Gastroesophageal sphincter (tissue), 4 donors: ENCODE measurements around the gene UBE2M. TPM values are rescaled to one million over a fixed set of nuclear protein-coding genes. Genes with fewer than 3 reads are reported as not detected.
"Not testable (repeated sequence)": the region's sequence is repeated elsewhere in the genome, so short reads cannot be mapped to it uniquely, and the experiment has no call there.

Experiments used
- ATAC-seq: fragments of 150-250 bp; one replicate; pipeline ENCODE4 v1.9.1; 2016; ENCODE audit warnings: mild to moderate bottlenecking, moderate library complexity
- H3K27ac ChIP-seq, 4 donors: fragments of 200-600 bp; sonication (generic) in 3 of 4; 1 replicate in 3 of 4; 2 replicates in 1 of 4; pipeline ENCODE4 v1.5.1; 2016 to 2019
- H3K27me3 ChIP-seq: fragments of 200-600 bp; sonication (generic); one replicate; pipeline ENCODE4 v1.5.1; 2019
- H3K36me3 ChIP-seq, 2 donors: fragments of 200-600 bp; sonication (generic); one replicate each; pipeline ENCODE4 v1.5.1; 2019; ENCODE audit warnings: control low read depth in 1 of 2
- H3K4me1 ChIP-seq, 3 donors: fragments of 200-600 bp; sonication (generic); 1 replicate in 2 of 3; 2 replicates in 1 of 3; pipeline ENCODE4 v1.5.1; 2016 to 2019; ENCODE audit warnings: control low read depth in 2 of 3
- H3K4me3 ChIP-seq, 2 donors: fragments of 200-600 bp; sonication (generic); one replicate each; pipeline ENCODE4 v1.5.1; 2019; ENCODE audit warnings: mild to moderate bottlenecking in 1 of 2, moderate library complexity in 1 of 2
- H3K9me3 ChIP-seq, 3 donors: fragments of 200-600 bp; sonication (generic); one replicate each; pipeline ENCODE4 v1.5.1; 2017 to 2019; ENCODE audit warnings: control low read depth in 2 of 3
- CTCF ChIP-seq, 4 experiments: fragments of 200-600 bp in 2 of 4; fragments of 450-650 bp in 2 of 4; sonication (generic) in 1 of 4; IDR thresholded peaks; one replicate each; pipeline ENCODE4 v1.5.1; 2017 to 2019; ENCODE audit warnings: antibody characterized with exemption in 4 of 4, mild to moderate bottlenecking in 2 of 4, moderate library complexity in 2 of 4
- EP300 ChIP-seq: sonication (generic); formaldehyde crosslinking; IDR thresholded peaks from one replicate; pipeline ENCODE4 v1.6.1; 2017; ENCODE audit warnings: antibody characterized with exemption, mild to moderate bottlenecking
- POLR2A ChIP-seq, 2 donors: fragments of 450-650 bp; IDR thresholded peaks; one replicate each; pipeline ENCODE4 v1.6.1; 2017; ENCODE audit warnings: antibody characterized with exemption in 2 of 2, mild to moderate bottlenecking in 2 of 2, moderate library complexity in 1 of 2
- POLR2AphosphoS5 ChIP-seq: sonication (generic); formaldehyde crosslinking; IDR thresholded peaks from one replicate; pipeline ENCODE4 v1.6.1; 2017; ENCODE audit warnings: antibody characterized with exemption
- WGBS, 2 donors: methylation state at CpG; one replicate each; pipeline ENCODE4 v1.1.5; 2018; ENCODE audit warnings: low coverage in 1 of 2; 5-methylcytosine and 5-hydroxymethylcytosine counted together
- small RNA-seq, 4 donors: library from RNA; depleted of rRNA; stranded (forward); fragments of <200 nt; gene quantifications; one replicate each; pipeline ENCODE3, GENCODE V24; 2016
- total RNA-seq, 4 donors: library from RNA; depleted of rRNA; stranded (reverse); fragments of >200 nt; gene quantifications; one replicate each; pipeline ENCODE4 v1.1.0, GENCODE V29; 2016

The UBE2M gene
- total RNA-seq, 4 donors from 2014 or later, result 28.1 to 43.6 (median 37.8) TPM

GRCh38 chr19:58511353-58512208, 46.8 kb downstream of the UBE2M start, which contains the start of gene SLC27A5:
TSS of gene SLC27A5 (minus strand) at chr19:58511992. CDS start at chr19:58511955, 37 bp downstream.
- Histone ChIP-seq H3K27me3 (no peaks in the 10 kb centered on the region), H3K27ac (no peak within 1 kb of the TSS), H3K4me3 (no peak within 1 kb of the TSS), H3K9me3 (no peaks in the 10 kb centered on the region), H3K36me3 (peaks cover 0 to 15% of the 10 kb centered on the region in 2 donors), H3K4me1 (peaks cover 0 to 37% (median 11%) of the 10 kb centered on the region in 3 donors)
- 60 to 67% methylated on average over 1 of the region's 25 CpGs for WGBS, 2 donors
- ATAC-seq, result no peak
- TF ChIP-seq EP300, result no peak
- no peak for TF ChIP-seq CTCF (IDR thresholded peaks at IDR 0.05)
- TF ChIP-seq POLR2A (IDR thresholded peaks at IDR 0.05), result no peak
- no peak for TF ChIP-seq POLR2AphosphoS5

- no peak for ATAC-seq
- no peaks in the 10 kb centered on the region for H3K27me3 ChIP-seq
- no peak for TF ChIP-seq EP300
- no peak for TF ChIP-seq CTCF (IDR thresholded peaks at IDR 0.05)
- no peak for TF ChIP-seq POLR2A (IDR thresholded peaks at IDR 0.05)
- TF ChIP-seq POLR2AphosphoS5, result no peak
- no peaks in the 10 kb centered on the region for H3K9me3 ChIP-seq
- WGBS, 2 donors, result 75 to 78% methylated on average over 5 to 8 of the region's 8 CpGs
- H3K4me1 ChIP-seq, result peaks cover 0 to 24% (median 11%) of the 10 kb centered on the region in 3 donors
- H3K27ac ChIP-seq, result no peak overlapping the region
- no peak overlapping the region for H3K4me3 ChIP-seq
- H3K36me3 ChIP-seq, result peaks cover 0 to 2% of the 10 kb centered on the region in 2 donors
Measured at GRCh38 chr19:58510084-58510862, 48.1 kb downstream of the UBE2M start.

GRCh38 chr19:58509731-58510083, 48.7 kb downstream of the UBE2M start:
- Histone ChIP-seq H3K27ac (no peak overlapping the region), H3K36me3 (no peaks in the 10 kb centered on the region), H3K27me3 (no peaks in the 10 kb centered on the region), H3K4me3 (no peak overlapping the region), H3K4me1 (peaks cover 0 to 18% (median 11%) of the 10 kb centered on the region in 3 donors), H3K9me3 (no peaks in the 10 kb centered on the region)
- ATAC-seq, result no peak
- WGBS, 2 donors, result 57 to 84% methylated on average over 2 to 5 of the region's 11 CpGs
- TF ChIP-seq POLR2A (IDR thresholded peaks at IDR 0.05) (no peak), EP300 (no peak), CTCF (IDR thresholded peaks at IDR 0.05) (no peak), POLR2AphosphoS5 (no peak)

GRCh38 chr19:58507602-58508223, 50.7 kb downstream of the UBE2M start:
- H3K4me1 ChIP-seq, H3K4me3 ChIP-seq, H3K27ac ChIP-seq, H3K36me3 ChIP-seq, ATAC-seq, H3K27me3 ChIP-seq, H3K9me3 ChIP-seq: not testable (repeated sequence)
- 79 to 80% methylated on average over 4 to 7 of the region's 8 CpGs for WGBS, 2 donors

Small RNA genes within 50 kb of the gene (small RNA-seq; reads per million reads assigned to genes)
- 0 to 1.1 (median 0) reads per million in 4 donors for gene MIR6807
- 0 reads per million in 4 donors for gene RN7SL525P

Other genes with a start within 250 kb of the UBE2M start
- gene ZSCAN22, start 231.6 kb downstream of the UBE2M start, total RNA-seq, result 1 to 10 TPM; 2.4 to 4.8 (median 2.9) TPM
- 10 to 100 TPM in 1 of 4 donors, 1 to 10 TPM in 3; 2.3 to 20.7 (median 7.5) TPM for gene A1BG, start 205.1 kb downstream of the UBE2M start, total RNA-seq
- 1 to 10 TPM in 3 of 4 donors, under 1 TPM in 1; 0.77 to 2.2 (median 1.6) TPM for gene ZNF497, start 195.9 kb downstream of the UBE2M start, total RNA-seq
- 1 to 10 TPM in 3 of 4 donors, under 1 TPM in 1; 0.99 to 3.7 (median 2.4) TPM for gene ZNF837, start 177.6 kb downstream of the UBE2M start, total RNA-seq
- 1,000 to 10,000 TPM in 3 of 4 donors, 100 to 1,000 TPM in 1; 841 to 2,040 (median 1,635) TPM for gene RPS5, start 171.3 kb downstream of the UBE2M start, total RNA-seq
- 1 to 10 TPM in 1 of 4 donors, not detected in 3; 1.5 TPM for gene RNF225, start 163.0 kb downstream of the UBE2M start, total RNA-seq
- gene ZNF584, start 150.0 kb downstream of the UBE2M start, total RNA-seq, result 10 to 100 TPM; 10.9 to 17.6 (median 12.6) TPM
- gene ZNF132, start 118.5 kb downstream of the UBE2M start, total RNA-seq, result 1 to 10 TPM; 4.1 to 8.6 (median 6.2) TPM
- 10 to 100 TPM in 1 of 4 donors, 1 to 10 TPM in 3; 4.3 to 12.8 (median 8.6) TPM for gene ZNF324B, start 107.0 kb downstream of the UBE2M start, total RNA-seq
- 10 to 100 TPM; 10.3 to 20.7 (median 18.1) TPM for gene ZNF324, start 91.5 kb downstream of the UBE2M start, total RNA-seq
- 10 to 100 TPM; 11.2 to 25.4 (median 17.5) TPM for gene ZNF446, start 82.3 kb downstream of the UBE2M start, total RNA-seq
- gene SLC27A5, start 46.6 kb downstream of the UBE2M start, total RNA-seq, result 1 to 10 TPM; 2.6 to 7.4 (median 5.5) TPM
- 10 to 100 TPM in 3 of 4 donors, 1 to 10 TPM in 1; 9.8 to 14.0 (median 13.4) TPM for gene ZBTB45, start 38.8 kb downstream of the UBE2M start, total RNA-seq
- gene TRIM28, start 14.5 kb downstream of the UBE2M start, total RNA-seq, result 100 to 1,000 TPM; 171 to 274 (median 196) TPM
- gene CHMP2A, start 3.5 kb downstream of the UBE2M start, total RNA-seq, result 100 to 1,000 TPM in 3 of 4 donors, 10 to 100 TPM in 1; 100.0 to 155 (median 126) TPM
- gene MZF1, start 14.7 kb upstream of the UBE2M start, total RNA-seq, result 10 to 100 TPM; 13.4 to 43.7 (median 22.4) TPM